Measurements from ENCODE around the gene IPO11.
"Not testable (repeated sequence)": the region's sequence is repeated elsewhere in the genome, so short reads cannot be mapped to it uniquely, and the experiment has no call there.

IPO11 gene

GRCh38 chr5:62596691-62597090, 184.1 kb downstream of the IPO11 start:
- DNase-seq (ENCODE audit: low read depth in 2 of 2, low spot score in 1 of 2), result no peak

GRCh38 chr5:62597314-62597713, 184.8 kb downstream of the IPO11 start:
- DNase-seq (ENCODE audit: low read depth in 2 of 2, low spot score in 1 of 2), result no peak

GRCh38 chr5:62600560-62601252, 188.1 kb downstream of the IPO11 start:
- DNase-seq (ENCODE audit: low read depth in 2 of 2, low spot score in 1 of 2), result no peak

- DNase-seq (ENCODE audit: low read depth in 2 of 2, low spot score in 1 of 2), result no peak
Observed at GRCh38 chr5:62603934-62604333, 191.4 kb downstream of the IPO11 start.

- DNase-seq (ENCODE audit: low read depth in 2 of 2, low spot score in 1 of 2), result no peak
Observed at GRCh38 chr5:62605638-62606037, 193.1 kb downstream of the IPO11 start.

GRCh38 chr5:62606878-62607277, 194.3 kb downstream of the IPO11 start:
- no peak for DNase-seq (ENCODE audit: low read depth in 2 of 2, low spot score in 1 of 2)

- DNase-seq (ENCODE audit: low read depth in 2 of 2, low spot score in 1 of 2), result no peak
Observed at GRCh38 chr5:62607615-62608014, 195.1 kb downstream of the IPO11 start.

- DNase-seq (ENCODE audit: low read depth in 2 of 2, low spot score in 1 of 2), result no peak
Observed at GRCh38 chr5:62608529-62609511, 196.3 kb downstream of the IPO11 start.

- no peak for DNase-seq (ENCODE audit: low read depth in 2 of 2, low spot score in 1 of 2)
Observed at GRCh38 chr5:62614355-62614754, 201.8 kb downstream of the IPO11 start.

- no peak for DNase-seq (ENCODE audit: low read depth in 2 of 2, low spot score in 1 of 2)
Observed at GRCh38 chr5:62616615-62617277, 204.2 kb downstream of the IPO11 start.

GRCh38 chr5:62617943-62618342, 205.4 kb downstream of the IPO11 start:
- DNase-seq (ENCODE audit: low read depth in 2 of 2, low spot score in 1 of 2), result no peak

GRCh38 chr5:62620761-62621160, 208.2 kb downstream of the IPO11 start:
- no peak for DNase-seq (ENCODE audit: low read depth in 2 of 2, low spot score in 1 of 2)

GRCh38 chr5:62621280-62621679, 208.7 kb downstream of the IPO11 start:
- no peak for DNase-seq (ENCODE audit: low read depth in 2 of 2, low spot score in 1 of 2)

GRCh38 chr5:62623271-62623670, 210.7 kb downstream of the IPO11 start:
- DNase-seq (ENCODE audit: low read depth in 2 of 2, low spot score in 1 of 2), result no peak

GRCh38 chr5:62624436-62624835, 211.9 kb downstream of the IPO11 start:
- not testable (repeated sequence) for DNase-seq (ENCODE audit: low read depth in 2 of 2, low spot score in 1 of 2)

GRCh38 chr5:62626534-62626933, 214.0 kb downstream of the IPO11 start:
- DNase-seq (ENCODE audit: low read depth in 2 of 2, low spot score in 1 of 2), result no peak

GRCh38 chr5:62627121-62627520, 214.6 kb downstream of the IPO11 start:
- DNase-seq (ENCODE audit: low read depth in 2 of 2, low spot score in 1 of 2), result no peak

- no peak for DNase-seq (ENCODE audit: low read depth in 2 of 2, low spot score in 1 of 2)
Observed at GRCh38 chr5:62627901-62628300, 215.3 kb downstream of the IPO11 start.

- DNase-seq (ENCODE audit: low read depth in 2 of 2, low spot score in 1 of 2), result no peak
Observed at GRCh38 chr5:62631909-62632580, 219.5 kb downstream of the IPO11 start.

- DNase-seq (ENCODE audit: low read depth in 2 of 2, low spot score in 1 of 2), result no peak
Observed at GRCh38 chr5:62633243-62633642, 220.7 kb downstream of the IPO11 start.

- no peak for DNase-seq (ENCODE audit: low read depth in 2 of 2, low spot score in 1 of 2)
Observed at GRCh38 chr5:62640446-62640845, 227.9 kb downstream of the IPO11 start.

Data from stimulated activated CD8-positive, alpha-beta memory T cell treated with anti-CD3 and anti-CD28 coated beads, Interleukin-4, amount 100 ng/mL, for 1 hour (primary cell).